Brain microvascular endothelial cell (primary cell): Measurements from ENCODE around the gene LANCL3.

Experiments used
- DNase-seq: peaks from one replicate; pipeline ENCODE4 v3.0.0-alpha.2; 2020
- H3K27ac ChIP-seq: fragments of 250-450 bp; sonication (Bioruptor Pico); 2 replicates; pipeline ENCODE4 v1.5.1; 2020; ENCODE audit warnings: mild to moderate bottlenecking, moderate library complexity
- H3K27me3 ChIP-seq: fragments of 250-450 bp; sonication (Bioruptor Pico); replicated peaks from 2 replicates; pipeline ENCODE4 v1.5.1; 2020; ENCODE audit warnings: mild to moderate bottlenecking
- H3K36me3 ChIP-seq: fragments of 250-450 bp; sonication (Bioruptor Pico); replicated peaks from 2 replicates; pipeline ENCODE4 v1.5.1; 2020; ENCODE audit warnings: mild to moderate bottlenecking
- H3K4me3 ChIP-seq: 2 replicates; pipeline ENCODE4 v1.5.1; 2011; ENCODE audit warnings: low read depth, mild to moderate bottlenecking, control low read depth, low read length, moderate library complexity
- in situ Hi-C: cut with HindIII; loops from 2 replicates; pipeline ENCODE4 v1.10.0; 2017; ENCODE audit warnings: low sequenced_read_pairs, low pct_ligation_motif_present
- TF ChIP-seq, protein P1 (sequence below): IDR thresholded peaks from 2 replicates; pipeline ENCODE4 v1.5.1; 2011; ENCODE audit warnings: low read depth, mild to moderate bottlenecking, moderate library complexity, low read length, control low read depth, inconsistent platforms; ENCODE audit errors: missing control alignments

Gene LANCL3

DNA sequence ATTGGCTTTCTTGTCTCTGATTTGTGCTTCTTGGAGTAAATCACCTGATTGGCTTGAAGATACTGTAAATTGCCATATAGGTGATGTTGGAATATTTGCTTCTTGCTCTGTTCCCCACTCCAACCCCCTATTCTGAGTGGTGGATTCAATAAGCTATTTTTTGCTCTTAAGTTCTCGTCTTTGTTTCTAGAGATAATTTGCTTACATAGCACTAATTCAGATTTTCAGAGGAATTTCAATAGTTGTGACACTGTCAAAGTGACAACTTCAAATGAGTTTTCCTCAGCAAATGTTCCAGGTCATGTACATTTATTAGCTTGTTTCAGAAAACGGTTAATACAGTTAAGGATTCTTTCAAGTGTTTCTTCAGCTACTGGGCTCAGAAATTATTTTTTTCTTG lies 18.6 kb downstream of the LANCL3 start:
- H3K27ac ChIP-seq, result no peak overlapping the region
- no peak overlapping the region for H3K4me3 ChIP-seq
- no peaks in the 10 kb centered on the region for H3K36me3 ChIP-seq
- TF ChIP-seq, protein P1, sequence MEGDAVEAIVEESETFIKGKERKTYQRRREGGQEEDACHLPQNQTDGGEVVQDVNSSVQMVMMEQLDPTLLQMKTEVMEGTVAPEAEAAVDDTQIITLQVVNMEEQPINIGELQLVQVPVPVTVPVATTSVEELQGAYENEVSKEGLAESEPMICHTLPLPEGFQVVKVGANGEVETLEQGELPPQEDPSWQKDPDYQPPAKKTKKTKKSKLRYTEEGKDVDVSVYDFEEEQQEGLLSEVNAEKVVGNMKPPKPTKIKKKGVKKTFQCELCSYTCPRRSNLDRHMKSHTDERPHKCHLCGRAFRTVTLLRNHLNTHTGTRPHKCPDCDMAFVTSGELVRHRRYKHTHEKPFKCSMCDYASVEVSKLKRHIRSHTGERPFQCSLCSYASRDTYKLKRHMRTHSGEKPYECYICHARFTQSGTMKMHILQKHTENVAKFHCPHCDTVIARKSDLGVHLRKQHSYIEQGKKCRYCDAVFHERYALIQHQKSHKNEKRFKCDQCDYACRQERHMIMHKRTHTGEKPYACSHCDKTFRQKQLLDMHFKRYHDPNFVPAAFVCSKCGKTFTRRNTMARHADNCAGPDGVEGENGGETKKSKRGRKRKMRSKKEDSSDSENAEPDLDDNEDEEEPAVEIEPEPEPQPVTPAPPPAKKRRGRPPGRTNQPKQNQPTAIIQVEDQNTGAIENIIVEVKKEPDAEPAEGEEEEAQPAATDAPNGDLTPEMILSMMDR, result no peak
- in situ Hi-C loops, result no loop called here
- no peaks in the 10 kb centered on the region for H3K27me3 ChIP-seq
- no peak for DNase-seq

GRCh38 chrX:37594755-37595382 lies 23.4 kb downstream of the LANCL3 start:
- in situ Hi-C loops, result no loop called here
- DNase-seq, result no peak
- TF ChIP-seq, protein P1, result no peak
- Histone ChIP-seq H3K27ac (no peak overlapping the region), H3K4me3 (no peak overlapping the region), H3K27me3 (no peaks in the 10 kb centered on the region), H3K36me3 (no peaks in the 10 kb centered on the region)

GRCh38 chrX:37599729-37600128 lies 28.3 kb downstream of the LANCL3 start:
- no peak for DNase-seq

DNA sequence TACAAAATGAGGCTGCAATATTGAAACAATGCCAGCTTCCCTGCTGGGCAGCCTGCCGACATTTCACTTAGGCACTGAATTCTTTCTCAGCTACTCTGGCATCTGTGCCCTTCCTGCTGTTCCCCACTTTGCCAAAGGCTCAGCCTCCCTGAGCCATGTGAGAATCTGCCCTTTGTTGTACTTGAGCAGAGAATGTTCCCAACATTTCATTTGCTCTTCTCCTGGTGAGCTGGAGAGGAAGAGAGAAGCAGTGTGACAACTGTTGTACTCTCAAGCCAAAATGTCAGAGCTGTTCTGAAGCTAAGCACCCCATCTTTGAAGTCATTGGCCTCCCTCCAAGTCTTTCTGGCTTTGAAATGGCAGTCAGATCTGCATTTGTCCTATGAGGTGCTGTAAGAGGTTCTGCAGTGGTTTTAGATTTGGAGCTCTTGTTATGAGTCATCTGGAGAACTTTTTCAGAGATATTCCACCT lies 32.5 kb downstream of the LANCL3 start:
- Histone ChIP-seq H3K4me3 (no peak overlapping the region), H3K27ac (no peak overlapping the region), H3K27me3 (no peaks in the 10 kb centered on the region), H3K36me3 (no peaks in the 10 kb centered on the region)
- DNase-seq, result no peak
- TF ChIP-seq, protein P1, result no peak
- in situ Hi-C loops, result no loop called here

More at GRCh38 chrX:37599729-37600128, 28.3 kb downstream of the LANCL3 start:
- TF ChIP-seq, protein P1, result no peak
- H3K27ac ChIP-seq, result no peak overlapping the region
- H3K36me3 ChIP-seq, result no peaks in the 10 kb centered on the region
- in situ Hi-C loops, result no loop called here
- H3K27me3 ChIP-seq, result no peaks in the 10 kb centered on the region
- no peak overlapping the region for H3K4me3 ChIP-seq

DNA sequence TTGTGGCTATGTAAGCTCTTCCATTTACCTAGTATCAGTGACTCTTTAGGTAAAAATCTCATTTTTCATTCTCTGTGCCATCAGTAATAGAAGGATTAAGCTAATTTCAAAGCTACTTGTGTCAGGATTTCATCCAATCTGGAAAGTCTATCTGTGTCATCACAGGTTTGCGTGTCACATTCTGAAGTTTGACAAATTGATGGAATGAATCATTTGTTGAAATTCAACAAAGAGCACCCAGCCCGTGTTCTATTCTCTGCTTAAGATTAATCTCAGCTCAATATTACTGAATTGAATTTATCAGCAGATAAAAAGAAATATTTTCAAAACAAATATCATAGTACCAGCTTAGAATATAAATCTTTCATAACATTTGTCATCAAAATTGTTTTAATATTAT lies 35.8 kb downstream of the LANCL3 start:
- no peaks in the 10 kb centered on the region for H3K36me3 ChIP-seq
- no peak overlapping the region for H3K27ac ChIP-seq
- no peaks in the 10 kb centered on the region for H3K27me3 ChIP-seq
- in situ Hi-C loops, result no loop called here
- no peak overlapping the region for H3K4me3 ChIP-seq
- TF ChIP-seq, protein P1, result no peak
- DNase-seq, result no peak

- in situ Hi-C loops, result no loop called here
Measured at GRCh38 chrX:37608156-37608555, 36.7 kb downstream of the LANCL3 start.

More at GRCh38 chrX:37608156-37608555, 36.7 kb downstream of the LANCL3 start:
- no peak for DNase-seq
- TF ChIP-seq, protein P1, result no peak
- H3K36me3 ChIP-seq, result no peaks in the 10 kb centered on the region
- no peak overlapping the region for H3K4me3 ChIP-seq
- H3K27ac ChIP-seq, result no peak overlapping the region
- no peaks in the 10 kb centered on the region for H3K27me3 ChIP-seq
